ENCODE results near the gene ARRDC4.

The ARRDC4 gene, protein sequence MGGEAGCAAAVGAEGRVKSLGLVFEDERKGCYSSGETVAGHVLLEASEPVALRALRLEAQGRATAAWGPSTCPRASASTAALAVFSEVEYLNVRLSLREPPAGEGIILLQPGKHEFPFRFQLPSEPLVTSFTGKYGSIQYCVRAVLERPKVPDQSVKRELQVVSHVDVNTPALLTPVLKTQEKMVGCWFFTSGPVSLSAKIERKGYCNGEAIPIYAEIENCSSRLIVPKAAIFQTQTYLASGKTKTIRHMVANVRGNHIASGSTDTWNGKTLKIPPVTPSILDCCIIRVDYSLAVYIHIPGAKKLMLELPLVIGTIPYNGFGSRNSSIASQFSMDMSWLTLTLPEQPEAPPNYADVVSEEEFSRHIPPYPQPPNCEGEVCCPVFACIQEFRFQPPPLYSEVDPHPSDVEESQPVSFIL

GRCh38 chr15:97960364-97961066, at the start of gene ARRDC4:
Gene ARRDC4 (plus strand): TSS chr15:97960703. CDS start chr15:97960862, 159 bp downstream.
- H3K4me3 ChIP-seq (ENCODE audit: low read depth, low read length): peak within 1 kb of the TSS; percentile 69

DNA sequence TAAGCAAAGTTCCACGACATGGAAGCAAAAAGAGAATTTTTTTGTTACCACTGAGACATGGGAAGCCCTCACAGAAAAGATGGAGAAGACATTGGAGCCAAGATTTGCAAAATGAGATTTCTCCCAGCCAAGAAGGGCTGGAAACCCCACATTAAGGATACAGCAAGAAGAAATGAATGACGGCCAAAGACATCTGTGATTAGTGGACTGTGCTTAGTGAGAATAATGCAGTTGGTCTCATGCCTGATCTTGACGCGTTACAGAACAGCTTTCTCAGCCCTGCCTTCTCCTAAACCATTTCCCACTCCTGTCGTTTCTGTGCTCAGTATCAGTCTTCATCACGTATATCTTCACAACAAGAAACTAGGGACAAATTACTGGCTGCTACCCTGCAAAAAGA, 45.8 kb upstream of the ARRDC4 start:
- no peak overlapping the region for H3K4me3 ChIP-seq (ENCODE audit: low read depth, low read length)

GRCh38 chr15:97915261-97915660, 45.2 kb upstream of the ARRDC4 start:
- no peak overlapping the region for H3K4me3 ChIP-seq (ENCODE audit: low read depth, low read length)

DNA sequence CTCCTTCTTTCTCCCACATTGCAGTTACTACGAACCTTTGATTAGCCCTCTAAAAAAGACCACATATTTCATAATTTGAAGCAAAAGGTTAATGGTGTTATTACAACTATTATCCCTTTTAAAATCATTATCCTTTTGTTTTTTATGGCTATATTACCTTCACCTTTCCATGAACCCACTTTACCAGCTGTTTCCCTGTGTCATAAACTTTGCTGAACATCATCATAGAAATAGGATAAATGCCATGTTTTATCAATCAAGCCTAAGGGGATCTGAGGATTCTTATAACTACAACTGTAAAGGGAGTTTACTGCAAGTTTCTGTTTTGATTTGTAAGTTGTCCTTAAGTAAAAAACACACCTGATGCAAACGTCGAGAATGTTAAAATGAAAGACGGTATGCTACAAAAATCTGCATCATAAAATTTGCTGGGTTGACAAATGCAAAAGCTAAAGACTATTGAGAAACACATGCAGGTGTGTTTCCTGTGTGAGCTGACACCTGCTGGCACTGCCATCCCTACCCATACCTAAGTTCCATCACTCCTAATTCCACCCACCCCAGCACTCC, 39.1 kb upstream of the ARRDC4 start:
- H3K4me3 ChIP-seq (ENCODE audit: low read depth, low read length): no peak overlapping the region

DNA sequence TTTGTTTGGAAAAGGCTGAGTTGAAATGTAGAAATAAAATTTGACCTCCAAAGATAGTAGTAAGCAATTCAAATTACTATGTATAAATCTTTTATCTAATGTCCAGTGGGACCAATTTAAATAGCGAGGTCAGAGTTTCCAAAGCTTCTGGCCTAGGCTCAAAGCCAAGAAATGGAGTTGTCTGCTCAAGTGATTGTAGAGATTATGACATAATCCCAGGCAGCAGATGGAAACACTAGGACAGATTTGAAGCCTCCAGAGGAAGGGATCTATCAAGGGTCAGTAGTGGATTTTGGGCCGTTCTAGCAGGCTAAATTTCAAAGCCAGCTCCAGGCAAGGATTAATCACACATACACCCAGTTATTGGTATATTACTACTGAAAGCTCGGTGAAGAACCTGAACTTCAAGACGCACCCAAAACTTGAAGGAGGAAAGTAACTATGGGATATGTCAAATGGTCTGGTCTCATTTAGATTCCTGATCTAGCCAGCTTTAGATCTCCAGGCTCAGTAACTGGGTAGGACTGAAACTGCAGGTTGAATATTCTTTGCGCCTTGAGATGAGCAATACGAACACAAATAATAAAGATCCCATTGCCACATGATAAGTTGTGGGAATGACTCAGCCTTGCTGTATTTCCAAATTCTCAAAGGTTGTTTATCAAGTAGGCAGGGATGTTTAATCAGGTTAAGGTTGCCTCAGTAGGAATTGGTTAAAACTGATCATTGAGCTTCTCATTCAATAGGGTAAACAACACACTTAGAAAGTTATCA, 30.9 kb upstream of the ARRDC4 start:
- H3K4me3 ChIP-seq (ENCODE audit: low read depth, low read length): no peak overlapping the region

DNA sequence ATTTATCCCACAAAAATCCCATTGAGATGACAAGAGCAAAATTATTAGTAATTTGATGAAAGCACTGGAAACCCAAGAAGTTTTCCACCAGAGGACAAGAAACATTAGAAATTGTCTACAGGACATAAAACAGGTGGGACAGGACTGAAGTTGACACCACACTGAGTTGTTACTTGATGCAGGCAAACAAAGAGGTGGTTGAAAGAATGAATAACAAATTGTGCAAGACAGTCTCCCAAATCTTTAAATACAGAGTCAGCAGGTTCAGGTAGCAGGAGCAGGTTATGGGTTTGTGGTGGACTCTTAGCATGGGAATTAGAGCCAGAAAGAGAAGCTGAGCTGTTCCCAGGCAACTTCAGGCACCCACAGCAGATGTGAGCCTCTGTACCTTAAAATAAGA, 30.3 kb upstream of the ARRDC4 start:
- H3K4me3 ChIP-seq (ENCODE audit: low read depth, low read length): no peak overlapping the region

DNA sequence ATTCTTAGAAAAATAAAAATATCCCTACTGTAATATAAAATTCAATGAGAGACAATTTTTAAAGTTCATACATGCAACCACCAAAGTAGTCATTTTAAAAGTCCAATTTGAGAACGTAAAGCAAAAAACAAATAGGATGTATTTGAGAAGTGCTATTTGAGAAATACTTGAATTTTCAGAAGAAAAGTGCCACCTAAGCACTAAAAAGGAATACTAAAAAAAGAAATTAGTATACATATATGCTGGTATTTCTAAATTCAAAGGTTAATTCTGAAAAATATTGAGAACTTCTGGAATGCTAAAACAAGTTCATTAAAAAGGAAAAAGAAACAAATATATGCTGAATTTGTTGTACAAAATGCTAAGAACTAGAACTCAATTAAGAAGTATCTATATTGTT, 29.2 kb upstream of the ARRDC4 start:
- no peak overlapping the region for H3K4me3 ChIP-seq (ENCODE audit: low read depth, low read length)

DNA sequence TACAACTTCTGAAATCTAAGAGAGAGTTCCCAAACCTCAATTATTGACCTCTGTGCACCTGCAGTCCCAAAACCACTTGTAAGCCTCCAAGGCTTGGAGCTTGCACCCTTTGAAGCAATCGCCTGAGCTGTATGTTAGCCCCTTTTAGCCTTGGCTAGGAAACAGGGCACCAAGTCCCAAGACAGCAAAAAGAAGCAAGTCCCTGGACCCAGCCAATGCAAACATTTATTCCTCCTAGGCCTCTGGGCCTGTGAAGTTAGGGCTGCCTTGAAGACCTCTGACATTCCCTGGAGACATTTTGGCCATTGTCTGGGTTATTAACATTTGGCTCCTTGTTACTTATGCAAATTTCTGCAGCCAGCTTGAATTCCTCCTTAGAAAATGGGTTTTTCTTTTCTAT, 26.9 kb upstream of the ARRDC4 start:
- no peak overlapping the region for H3K4me3 ChIP-seq (ENCODE audit: low read depth, low read length)

GRCh38 chr15:97940993-97941392, 19.5 kb upstream of the ARRDC4 start:
- H3K4me3 ChIP-seq (ENCODE audit: low read depth, low read length): no peak overlapping the region

DNA sequence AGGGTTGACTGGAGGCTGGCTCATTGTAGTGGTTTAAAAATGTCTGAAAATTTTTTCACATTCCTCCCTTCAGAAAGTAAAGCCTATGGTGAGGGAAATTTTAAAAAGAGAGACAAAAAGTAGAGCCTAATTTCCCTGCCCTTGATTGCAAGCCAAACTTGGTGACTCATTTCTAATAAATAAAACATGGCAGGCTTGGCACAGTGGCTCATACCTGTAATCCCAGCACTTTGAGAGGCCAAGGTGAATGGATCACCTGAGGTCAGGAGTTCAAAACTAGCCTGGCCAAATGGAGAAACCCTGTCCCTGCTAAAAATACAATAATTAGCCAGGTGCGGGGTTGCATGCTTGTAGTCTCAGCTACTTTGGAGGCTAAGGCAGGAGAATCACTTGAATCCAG, 18.9 kb upstream of the ARRDC4 start:
- H3K4me3 ChIP-seq (ENCODE audit: low read depth, low read length): no peak overlapping the region

DNA sequence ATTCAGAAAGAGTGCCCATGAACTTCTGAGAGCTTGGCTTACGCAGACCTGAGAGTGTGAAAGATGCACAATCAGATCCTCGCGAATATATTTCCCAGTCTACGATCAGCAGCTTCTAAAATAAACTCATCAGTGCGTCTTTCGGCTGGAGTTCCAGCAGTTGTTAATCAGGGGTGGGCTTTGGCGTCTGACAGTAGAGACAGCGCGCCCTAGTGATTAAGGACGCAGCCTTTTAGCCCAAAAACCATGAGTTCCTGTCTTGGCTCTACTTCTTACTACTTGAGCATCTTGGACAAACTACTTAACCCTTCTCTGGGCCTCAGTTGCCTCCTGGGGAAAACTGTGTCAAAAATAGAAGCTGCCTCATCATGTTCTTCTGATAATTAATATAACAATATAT, 15.8 kb upstream of the ARRDC4 start:
- no peak overlapping the region for H3K4me3 ChIP-seq (ENCODE audit: low read depth, low read length)

DNA sequence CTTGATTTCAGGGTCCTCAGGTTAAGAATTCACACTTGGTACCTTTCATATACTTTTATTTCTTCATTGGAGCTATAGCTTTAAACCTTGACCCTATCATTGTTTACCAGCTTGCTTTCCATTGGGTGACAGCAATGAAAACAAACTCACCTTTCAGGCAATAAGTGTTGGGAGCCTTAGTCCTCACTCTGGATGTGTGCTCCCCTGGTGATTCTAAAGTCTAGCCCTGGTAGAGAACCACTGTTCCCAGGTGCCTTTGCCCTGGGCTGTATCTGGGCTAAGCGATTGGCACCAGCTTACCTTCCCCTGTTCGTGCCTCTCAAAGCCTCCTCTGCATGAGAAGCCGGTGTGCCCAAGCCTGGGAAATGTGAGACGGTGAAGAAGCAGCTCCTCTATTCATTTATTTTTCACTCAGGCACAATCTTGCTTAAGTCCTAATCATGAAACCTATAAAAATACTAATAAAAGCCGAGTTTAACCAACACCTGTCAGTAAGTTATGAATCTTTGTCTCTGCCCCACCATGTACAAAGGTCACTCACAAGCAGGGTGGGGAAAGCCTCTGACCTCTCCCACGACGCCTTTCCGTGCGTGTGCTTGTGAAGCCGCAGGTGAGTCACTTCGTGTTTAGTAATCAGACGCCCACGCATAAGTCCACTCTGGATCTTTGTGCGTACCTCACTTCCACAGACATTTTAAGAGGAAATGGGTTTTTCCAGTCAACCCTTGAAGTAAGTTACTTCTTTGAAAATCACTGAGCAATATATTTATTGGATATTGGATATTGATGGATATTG, 12.8 kb upstream of the ARRDC4 start:
- H3K4me3 ChIP-seq (ENCODE audit: low read depth, low read length): no peak overlapping the region

DNA sequence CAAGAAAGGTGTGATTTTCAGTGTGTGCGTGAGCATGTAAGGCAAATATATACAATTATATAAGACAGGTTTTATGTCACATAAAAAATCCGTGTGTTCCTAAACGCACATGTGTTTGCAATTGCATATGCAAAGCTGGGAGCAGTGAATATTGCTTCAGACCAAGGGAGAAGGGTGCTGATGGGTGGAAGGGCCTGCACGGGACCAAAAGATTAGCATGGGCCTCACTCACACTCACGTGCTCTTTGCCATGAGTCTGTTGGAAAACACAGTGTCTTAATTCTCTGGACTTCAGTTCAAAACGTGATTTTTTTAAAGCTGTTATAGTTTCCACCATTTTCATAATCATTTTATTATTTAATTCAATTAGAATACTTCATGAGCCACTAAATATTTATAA, 7.2 kb upstream of the ARRDC4 start:
- no peak overlapping the region for H3K4me3 ChIP-seq (ENCODE audit: low read depth, low read length)

GRCh38 chr15:97953748-97954147, 6.8 kb upstream of the ARRDC4 start:
- no peak overlapping the region for H3K4me3 ChIP-seq (ENCODE audit: low read depth, low read length)

GRCh38 chr15:97955035-97955434, 5.5 kb upstream of the ARRDC4 start:
- H3K4me3 ChIP-seq (ENCODE audit: low read depth, low read length): no peak overlapping the region

GRCh38 chr15:97955529-97955928, 5.0 kb upstream of the ARRDC4 start:
- no peak overlapping the region for H3K4me3 ChIP-seq (ENCODE audit: low read depth, low read length)

DNA sequence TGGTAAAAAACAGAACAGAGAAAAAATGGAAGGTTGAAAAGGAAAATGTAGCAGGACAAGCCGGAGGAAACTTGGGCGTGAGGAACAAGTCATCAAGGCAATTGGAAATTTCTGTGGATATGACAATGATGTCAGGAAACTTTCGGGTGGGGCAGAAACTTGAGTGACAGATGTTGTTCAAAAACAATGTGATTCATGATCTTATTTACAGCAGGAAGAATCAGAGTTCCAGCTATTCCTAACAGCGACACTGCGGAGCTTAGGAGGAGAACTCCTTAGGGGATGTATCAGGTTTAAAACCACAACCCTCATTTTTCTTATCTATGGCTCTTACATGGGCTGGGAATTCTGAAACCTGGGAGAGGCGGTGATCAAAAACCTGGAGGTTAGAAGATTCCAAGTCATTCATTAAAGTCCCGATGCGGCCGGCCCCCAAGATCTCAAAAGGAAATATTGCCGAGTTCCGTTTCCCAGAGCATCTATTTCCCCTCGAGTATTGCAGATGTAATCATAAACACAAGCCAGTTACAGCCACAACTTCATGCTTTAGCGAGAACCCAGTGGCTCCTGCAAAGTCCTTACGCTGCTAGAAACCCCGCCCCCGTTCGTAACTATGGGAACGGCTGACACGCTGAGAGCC, 659 bp upstream of the ARRDC4 start:
- peak overlapping the region; percentile 20 for H3K4me3 ChIP-seq (ENCODE audit: low read depth, low read length)

GRCh38 chr15:97961067-97961954, 808 bp downstream of the ARRDC4 start:
- H3K4me3 ChIP-seq (ENCODE audit: low read depth, low read length): peak overlapping the region; percentile 69

GRCh38 chr15:97962263-97962662, 1.8 kb downstream of the ARRDC4 start:
- no peak overlapping the region for H3K4me3 ChIP-seq (ENCODE audit: low read depth, low read length)
